NCI-H1436 (cell line): ENCODE measurements around the gene COMMD4.
"Not testable (repeated sequence)": the region's sequence is repeated elsewhere in the genome, so short reads cannot be mapped to it uniquely, and the experiment has no call there.

Source experiments
- DNase-seq: peaks from one replicate; lab custom pipeline; 2025; lab: John Stamatoyannopoulos, UW

COMMD4 gene

GRCh38 chr15:75380773-75381172 is 44.9 kb downstream of the COMMD4 start:
- DNase-seq: no peak

GRCh38 chr15:75383986-75384385 is 48.1 kb downstream of the COMMD4 start:
- DNase-seq: not testable (repeated sequence)
